ENCODE results near the gene PTPRCAP.

The PTPRCAP gene

DNA sequence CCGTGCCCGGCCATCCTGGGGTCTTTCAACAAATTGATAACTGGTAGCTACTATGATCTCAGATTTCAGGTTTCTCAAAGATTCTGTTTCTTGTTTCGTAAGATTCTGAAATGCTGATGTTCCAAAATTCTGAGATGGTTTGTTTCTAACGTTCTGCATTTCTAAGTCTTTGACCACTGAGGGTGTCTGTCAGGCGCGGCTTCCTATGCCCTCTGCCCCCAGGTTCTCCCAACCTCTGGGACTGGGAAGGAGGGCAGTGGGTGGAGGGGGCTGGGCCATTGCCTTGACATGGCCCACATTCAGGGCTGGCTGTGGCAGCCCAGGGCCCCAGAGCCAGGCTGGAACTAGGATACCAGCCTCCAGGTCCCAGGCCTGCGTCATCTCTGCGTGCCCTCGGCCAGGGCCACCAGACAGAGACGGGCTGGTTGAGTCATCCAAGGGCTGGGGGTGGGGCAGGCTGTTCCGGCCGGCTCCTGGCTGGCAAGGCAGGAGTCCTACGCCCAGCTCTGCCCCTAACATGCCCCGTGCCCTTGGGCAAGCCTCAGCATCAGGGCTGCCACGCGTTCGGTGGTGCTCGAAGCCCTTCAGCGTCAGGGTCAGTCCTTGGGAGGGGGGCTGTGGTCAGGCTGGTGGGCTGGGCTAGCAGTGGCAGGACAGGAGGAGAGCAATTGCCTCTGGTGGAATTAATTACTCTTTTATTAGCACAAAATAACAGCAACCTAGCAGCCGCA lies 26.4 kb upstream of the PTPRCAP start:
- H3K4me3 ChIP-seq (ENCODE audit: low read depth, low read length), result peak overlapping the region; percentile 79
- DNase-seq (ENCODE audit: low read depth), result no peak
- TF ChIP-seq, protein P1, sequence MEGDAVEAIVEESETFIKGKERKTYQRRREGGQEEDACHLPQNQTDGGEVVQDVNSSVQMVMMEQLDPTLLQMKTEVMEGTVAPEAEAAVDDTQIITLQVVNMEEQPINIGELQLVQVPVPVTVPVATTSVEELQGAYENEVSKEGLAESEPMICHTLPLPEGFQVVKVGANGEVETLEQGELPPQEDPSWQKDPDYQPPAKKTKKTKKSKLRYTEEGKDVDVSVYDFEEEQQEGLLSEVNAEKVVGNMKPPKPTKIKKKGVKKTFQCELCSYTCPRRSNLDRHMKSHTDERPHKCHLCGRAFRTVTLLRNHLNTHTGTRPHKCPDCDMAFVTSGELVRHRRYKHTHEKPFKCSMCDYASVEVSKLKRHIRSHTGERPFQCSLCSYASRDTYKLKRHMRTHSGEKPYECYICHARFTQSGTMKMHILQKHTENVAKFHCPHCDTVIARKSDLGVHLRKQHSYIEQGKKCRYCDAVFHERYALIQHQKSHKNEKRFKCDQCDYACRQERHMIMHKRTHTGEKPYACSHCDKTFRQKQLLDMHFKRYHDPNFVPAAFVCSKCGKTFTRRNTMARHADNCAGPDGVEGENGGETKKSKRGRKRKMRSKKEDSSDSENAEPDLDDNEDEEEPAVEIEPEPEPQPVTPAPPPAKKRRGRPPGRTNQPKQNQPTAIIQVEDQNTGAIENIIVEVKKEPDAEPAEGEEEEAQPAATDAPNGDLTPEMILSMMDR (conservative IDR thresholded peaks at IDR 0.05; ENCODE audit: low read depth, low read length), result no peak

DNA sequence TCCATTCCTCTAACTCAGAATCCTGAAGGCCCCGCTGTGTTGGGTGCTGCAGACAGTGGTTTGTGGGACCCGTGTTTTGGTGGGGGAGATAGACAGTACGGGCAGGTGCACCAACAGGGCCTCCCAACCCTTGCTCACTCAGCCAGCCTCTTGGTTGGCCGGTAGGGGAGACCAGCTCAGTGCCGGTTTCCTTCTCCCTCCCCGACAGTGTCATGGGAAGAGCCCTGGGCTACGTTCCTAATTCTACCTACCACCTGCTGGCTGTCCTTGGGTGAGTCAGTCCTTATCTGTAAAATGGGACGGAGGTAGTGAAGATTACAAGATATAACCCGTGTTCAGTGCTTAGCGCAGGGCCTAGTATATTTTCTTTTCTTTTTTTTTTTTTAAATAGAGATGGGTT lies 25.7 kb upstream of the PTPRCAP start:
- no peak for DNase-seq (ENCODE audit: low read depth)
- TF ChIP-seq, protein P1 (conservative IDR thresholded peaks at IDR 0.05; ENCODE audit: low read depth, low read length), result no peak
- no peak overlapping the region for H3K4me3 ChIP-seq (ENCODE audit: low read depth, low read length)

DNA sequence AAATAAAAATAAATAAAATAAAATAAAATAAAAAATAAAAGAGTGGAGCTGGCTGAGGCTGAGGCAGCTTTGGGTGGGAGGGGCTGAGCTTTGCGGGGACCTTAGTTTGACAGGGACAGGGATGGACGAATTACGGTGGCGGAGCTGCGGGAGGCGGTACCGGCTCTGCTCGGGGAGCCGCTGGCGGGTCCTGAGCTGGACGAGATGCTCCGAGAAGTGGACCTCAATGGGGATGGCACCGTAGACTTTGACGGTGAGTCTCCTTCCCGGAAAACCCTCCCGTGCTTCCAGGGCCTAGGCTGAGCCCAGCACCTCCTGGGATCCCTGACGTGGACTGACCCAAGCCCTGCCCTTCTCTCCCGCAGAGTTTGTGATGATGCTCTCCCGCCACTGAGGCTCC lies 20.8 kb upstream of the PTPRCAP start:
- TF ChIP-seq, protein P1 (conservative IDR thresholded peaks at IDR 0.05; ENCODE audit: low read depth, low read length), result no peak
- no peak for DNase-seq (ENCODE audit: low read depth)
- no peak overlapping the region for H3K4me3 ChIP-seq (ENCODE audit: low read depth, low read length)

DNA sequence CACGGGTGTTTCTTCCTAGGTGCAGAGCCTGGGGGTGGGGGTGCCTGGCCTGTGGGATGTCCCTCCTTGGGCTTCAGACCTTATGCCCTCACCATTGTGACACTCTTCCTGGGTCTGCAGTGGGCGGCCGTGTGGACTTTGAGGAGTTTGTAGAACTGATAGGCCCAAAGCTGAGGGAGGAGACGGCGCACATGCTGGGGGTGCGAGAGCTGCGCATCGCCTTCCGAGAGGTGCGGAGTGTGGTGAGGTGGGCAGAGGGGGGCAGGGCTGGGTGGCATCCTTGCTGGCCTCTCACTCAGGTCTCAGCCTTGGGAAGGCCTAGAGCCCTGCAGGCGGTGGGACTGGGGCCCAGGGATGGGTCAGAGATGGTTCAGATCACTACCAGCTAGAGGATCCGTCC lies 20.0 kb upstream of the PTPRCAP start:
- no peak overlapping the region for H3K4me3 ChIP-seq (ENCODE audit: low read depth, low read length)

DNA sequence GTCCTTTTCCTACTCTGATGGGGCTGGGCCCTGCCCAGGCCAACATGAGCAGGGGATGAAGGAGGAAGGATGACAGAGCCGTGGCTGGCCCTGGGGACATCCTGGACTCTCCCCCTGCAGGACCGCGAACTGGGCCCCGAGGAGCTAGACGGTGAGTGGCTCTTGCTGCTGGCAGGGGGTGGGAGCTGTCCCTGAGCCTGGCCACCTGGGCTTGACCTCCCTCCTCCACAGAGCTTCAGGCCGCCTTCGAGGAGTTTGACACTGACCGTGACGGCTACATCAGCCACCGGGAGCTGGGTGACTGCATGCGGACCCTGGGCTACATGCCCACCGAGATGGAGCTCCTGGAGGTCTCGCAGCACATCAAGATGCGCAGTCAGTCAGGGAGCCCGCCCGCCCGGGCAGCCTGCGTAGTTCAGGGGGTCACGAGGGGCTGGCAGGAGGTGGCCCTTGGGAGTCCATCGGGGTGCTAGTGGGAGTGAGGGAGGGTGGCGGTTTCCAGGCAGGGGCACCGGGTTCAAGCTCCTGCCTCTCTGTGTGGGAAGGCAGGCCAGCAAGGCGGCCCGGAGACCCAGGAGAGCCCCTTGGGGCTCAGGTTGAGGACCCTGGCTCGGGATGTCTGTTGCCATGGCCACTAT lies 18.7 kb upstream of the PTPRCAP start:
- H3K4me3 ChIP-seq (ENCODE audit: low read depth, low read length), result no peak overlapping the region
- no peak for DNase-seq (ENCODE audit: low read depth)
- TF ChIP-seq, protein P1 (conservative IDR thresholded peaks at IDR 0.05; ENCODE audit: low read depth, low read length), result no peak

More for the DNA sequence above, 20.0 kb upstream of the PTPRCAP start:
- TF ChIP-seq, protein P1 (conservative IDR thresholded peaks at IDR 0.05; ENCODE audit: low read depth, low read length), result no peak
- no peak for DNase-seq (ENCODE audit: low read depth)

DNA sequence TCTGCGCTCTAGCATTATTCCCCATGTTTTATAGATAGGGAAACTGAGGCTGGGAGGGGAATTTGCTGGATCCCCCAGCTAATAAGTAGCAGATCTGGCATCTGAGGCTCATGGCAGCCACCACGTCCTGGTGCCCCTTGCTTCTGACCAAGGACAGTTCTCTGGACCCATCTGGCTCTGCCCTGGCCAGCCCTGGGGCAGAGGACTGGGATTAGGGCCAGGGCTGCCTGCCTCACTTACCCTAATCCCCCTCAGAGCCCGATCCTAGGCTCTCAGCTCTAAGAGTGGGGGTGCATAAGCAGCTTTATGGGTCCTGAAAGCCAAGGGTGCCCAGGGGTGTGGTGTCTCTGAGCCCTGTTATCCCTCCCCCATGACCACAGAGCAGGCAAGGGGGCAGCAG lies 17.6 kb upstream of the PTPRCAP start, which contains the start of gene CABP4:
Gene CABP4, plus strand, starts transcription at position 301 of the 400 bp plus-strand sequence. Its CDS starts 70 bp downstream, at position 371.
- TF ChIP-seq, protein P1 (conservative IDR thresholded peaks at IDR 0.05; ENCODE audit: low read depth, low read length), result no peak
- DNase-seq (ENCODE audit: low read depth), result no peak
- H3K4me3 ChIP-seq (ENCODE audit: low read depth, low read length), result no peak within 1 kb of the TSS
